Activated CD4-positive, CD25-positive, alpha-beta regulatory T cell treated with anti-CD3 and anti-CD28 coated beads, Interleukin-2, amount 50 U/mL, for 16 hours (primary cell): ENCODE results near the gene ERGIC1.

Source experiments
- DNase-seq: peaks from one replicate; pipeline ENCODE4 v3.0.0-alpha.2; 2020; ENCODE audit warnings: low read depth, low spot score

ERGIC1 gene

GRCh38 chr5:172975289-172975688 is 141.2 kb downstream of the ERGIC1 start:
- no peak for DNase-seq

GRCh38 chr5:172979778-172980177 is 145.7 kb downstream of the ERGIC1 start:
- DNase-seq, result no peak

- no peak for DNase-seq
Measured at GRCh38 chr5:172981931-172982330, 147.9 kb downstream of the ERGIC1 start.

- peak; percentile 83 for DNase-seq
Measured at GRCh38 chr5:172983542-172984243, 149.6 kb downstream of the ERGIC1 start, which contains the start of gene ATP6V0E1. ATP6V0E1 (plus strand) TSS chr5:172983771; CDS start chr5:172983861, 90 bp downstream.

- peak; percentile 59 for DNase-seq
Measured at GRCh38 chr5:172984244-172984953, 150.3 kb downstream of the ERGIC1 start.

GRCh38 chr5:172985596-172985995 is 151.5 kb downstream of the ERGIC1 start:
- DNase-seq, result no peak

GRCh38 chr5:172988276-172988675 is 154.2 kb downstream of the ERGIC1 start:
- DNase-seq, result no peak

- no peak for DNase-seq
Measured at GRCh38 chr5:172990776-172991175, 156.7 kb downstream of the ERGIC1 start.

- DNase-seq, result no peak
Measured at GRCh38 chr5:172994405-172994804, 160.4 kb downstream of the ERGIC1 start.

DNA sequence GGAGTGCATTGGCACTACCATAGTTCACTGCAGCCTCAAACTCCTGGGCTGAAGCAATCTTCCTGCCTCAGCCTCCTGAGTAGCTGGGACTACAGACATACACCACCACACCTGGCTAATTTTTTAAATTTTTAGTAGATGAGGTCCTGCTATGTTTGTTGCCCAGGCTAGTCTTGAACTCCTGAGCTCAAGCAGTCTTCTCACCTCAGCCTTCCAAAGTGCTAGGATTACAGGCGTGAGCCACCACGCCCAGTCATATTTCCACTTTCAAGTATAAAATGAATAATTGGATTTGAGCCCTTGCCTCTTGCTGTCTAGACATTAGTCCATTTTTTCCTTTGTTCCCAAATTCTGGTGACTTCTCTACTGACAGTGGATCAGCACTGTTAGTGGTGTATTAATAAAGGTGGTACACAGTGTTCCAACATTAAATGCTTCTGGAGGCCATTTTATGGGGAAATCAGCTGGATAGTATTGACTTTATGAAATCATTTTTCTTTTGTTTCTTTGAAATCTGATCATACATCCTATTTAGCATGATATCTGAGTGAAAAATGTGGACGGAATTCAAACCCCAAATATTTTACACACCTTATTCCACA is 165.4 kb downstream of the ERGIC1 start:
- no peak for DNase-seq

- DNase-seq, result no peak
Measured at GRCh38 chr5:172999974-173000373, 165.9 kb downstream of the ERGIC1 start.

GRCh38 chr5:173001229-173001841 is 167.3 kb downstream of the ERGIC1 start:
- DNase-seq, result no peak
